Bone marrow (tissue), 2 donors: ENCODE measurements around the gene RHBDL1.
A peak's percentile ranks its signal among the peaks of the same experiment; 100 is the strongest.

ENCODE experiments used
- DNase-seq, 2 donors: peaks; one replicate each; lab custom pipeline; 2025; lab: John Stamatoyannopoulos, UW

Gene RHBDL1

GRCh38 chr16:720447-720989 is 45.0 kb downstream of the RHBDL1 start:
- no peak for DNase-seq

- DNase-seq: peak in 1 of 2 donors; percentile 46
These were observed 45.7 kb downstream of the RHBDL1 start, which contains the start of gene ANTKMT for GRCh38 chr16:720990-721764. TSS of gene ANTKMT (plus strand) at chr16:721146. CDS start at chr16:721275, 129 bp downstream.

GRCh38 chr16:721765-722540 is 46.5 kb downstream of the RHBDL1 start:
- no peak for DNase-seq

- no peak for DNase-seq
These were observed 47.6 kb downstream of the RHBDL1 start for GRCh38 chr16:722835-723633.

GRCh38 chr16:723695-724094 is 48.2 kb downstream of the RHBDL1 start:
- no peak for DNase-seq

GRCh38 chr16:724188-725040 is 48.9 kb downstream of the RHBDL1 start:
- no peak for DNase-seq

GRCh38 chr16:725041-725376 is 49.5 kb downstream of the RHBDL1 start:
- no peak for DNase-seq

- DNase-seq: no peak
These were observed 50.2 kb downstream of the RHBDL1 start for GRCh38 chr16:725463-726187.

- DNase-seq: no peak
These were observed 50.6 kb downstream of the RHBDL1 start for GRCh38 chr16:726188-726437.

- no peak for DNase-seq
These were observed 51.2 kb downstream of the RHBDL1 start, which contains the start of the genes CCDC78 and HAGHL for GRCh38 chr16:726438-727290. TSS of gene CCDC78 (minus strand) at chr16:726443. CDS start at chr16:726367, 76 bp downstream. TSS of gene HAGHL (plus strand) at chr16:727106. CDS start at chr16:727510, 404 bp downstream.

GRCh38 chr16:727291-727977 is 52.0 kb downstream of the RHBDL1 start:
- DNase-seq: no peak
